Hepatic stellate cell (primary cell): Measurements from ENCODE around the gene MDP1.
"Not testable (repeated sequence)": the region's sequence is repeated elsewhere in the genome, so short reads cannot be mapped to it uniquely, and the experiment has no call there.

Source experiments
- DNase-seq: peaks from one replicate; pipeline ENCODE4 v3.0.0; 2011; ENCODE audit warnings: low spot score

The MDP1 gene

GRCh38 chr14:24250354-24250753, 34.5 kb upstream of the MDP1 start:
- DNase-seq: no peak

- DNase-seq: no peak
Observed at GRCh38 chr14:24249230-24250021, 33.6 kb upstream of the MDP1 start.

- no peak for DNase-seq
Observed at GRCh38 chr14:24247422-24247821, 31.6 kb upstream of the MDP1 start.

GRCh38 chr14:24246765-24247212, 30.9 kb upstream of the MDP1 start:
- DNase-seq: no peak

GRCh38 chr14:24245350-24245749, 29.5 kb upstream of the MDP1 start:
- not testable (repeated sequence) for DNase-seq

GRCh38 chr14:24243336-24243836, 27.5 kb upstream of the MDP1 start:
- no peak for DNase-seq

GRCh38 chr14:24241829-24242443, 26.1 kb upstream of the MDP1 start:
- DNase-seq: peak; percentile 97

GRCh38 chr14:24240110-24240918, 24.4 kb upstream of the MDP1 start:
- no peak for DNase-seq

- DNase-seq: no peak
Observed at GRCh38 chr14:24238527-24239037, 22.7 kb upstream of the MDP1 start.

- DNase-seq: no peak
Observed at GRCh38 chr14:24238123-24238522, 22.3 kb upstream of the MDP1 start.

GRCh38 chr14:24237463-24237955, 21.6 kb upstream of the MDP1 start:
- DNase-seq: no peak

- no peak for DNase-seq
Observed at GRCh38 chr14:24236689-24237462, 21.0 kb upstream of the MDP1 start.

GRCh38 chr14:24235804-24236688, 20.2 kb upstream of the MDP1 start:
- DNase-seq: no peak

- no peak for DNase-seq
Observed at GRCh38 chr14:24234095-24235005, 18.5 kb upstream of the MDP1 start.

- no peak for DNase-seq
Observed at GRCh38 chr14:24233538-24233866, 17.6 kb upstream of the MDP1 start.

GRCh38 chr14:24232645-24233537, 17.0 kb upstream of the MDP1 start, which contains the start of gene GMPR2:
GMPR2 (plus strand) TSS chr14:24232929; CDS start chr14:24233254, 325 bp downstream.
- peak; percentile 44 for DNase-seq

GRCh38 chr14:24232121-24232644, 16.3 kb upstream of the MDP1 start, which contains the start of gene NEDD8:
NEDD8 (minus strand) TSS chr14:24232367; CDS start chr14:24232267, 100 bp downstream.
- peak; percentile 89 for DNase-seq
